Loucy (cell line): ENCODE data around the gene ESRRA.

Source experiments
- H2AFZ ChIP-seq: fragments of 200-600 bp; sonication (generic); 2 replicates; pipeline ENCODE4 v1.6.0; 2016; ENCODE audit warnings: antibody characterized with exemption, mild to moderate bottlenecking, low read length, moderate library complexity
- H3F3A ChIP-seq: fragments of 200-600 bp; 2 replicates; pipeline ENCODE4 v1.6.0; 2016; ENCODE audit warnings: antibody characterized with exemption, low read depth, mild to moderate bottlenecking
- H3K27me3 ChIP-seq: fragments of 200-600 bp; sonication (generic); 2 replicates; pipeline ENCODE4 v1.6.1; 2014; ENCODE audit warnings: low read length, mild to moderate bottlenecking; ENCODE audit not compliant: insufficient read depth, poor library complexity, severe bottlenecking
- H3K36me3 ChIP-seq: fragments of 200-600 bp; sonication (generic); 2 replicates; pipeline ENCODE4 v1.6.1; 2016; ENCODE audit warnings: low read length; ENCODE audit not compliant: insufficient read depth
- H3K4me1 ChIP-seq: fragments of 200-600 bp; sonication (generic); 2 replicates; pipeline ENCODE4 v1.5.1; 2014; ENCODE audit warnings: low read length, mild to moderate bottlenecking; ENCODE audit not compliant: insufficient read depth, poor library complexity, severe bottlenecking
- H3K4me2 ChIP-seq: fragments of 200-600 bp; sonication (generic); 2 replicates; pipeline ENCODE4 v1.6.0; 2014; ENCODE audit warnings: antibody characterized with exemption, low read length, low read depth, mild to moderate bottlenecking; ENCODE audit not compliant: poor library complexity, severe bottlenecking
- H3K4me3 ChIP-seq: fragments of 200-600 bp; sonication (generic); 2 replicates; pipeline ENCODE4 v1.5.1; 2014; ENCODE audit warnings: low read length, mild to moderate bottlenecking, mixed read lengths; ENCODE audit not compliant: poor library complexity, severe bottlenecking
- H3K79me2 ChIP-seq: fragments of 200-600 bp; sonication (generic); 2 replicates; pipeline ENCODE4 v1.6.1; 2014; ENCODE audit warnings: low read length; ENCODE audit not compliant: insufficient read depth
- H3K9ac ChIP-seq: fragments of 200-600 bp; sonication (generic); 2 replicates; pipeline ENCODE4 v1.6.0; 2014; ENCODE audit warnings: mild to moderate bottlenecking, low read depth, low read length, moderate library complexity; ENCODE audit not compliant: poor library complexity, severe bottlenecking
- H3K9me2 ChIP-seq: fragments of 200-600 bp; sonication (generic); replicated peaks from 2 replicates; pipeline ENCODE4 v1.6.1; 2016; ENCODE audit warnings: low read depth, low read length, mixed read lengths
- H3K9me3 ChIP-seq: fragments of 200-600 bp; sonication (generic); 2 replicates; pipeline ENCODE4 v1.6.1; 2014; ENCODE audit warnings: mild to moderate bottlenecking, antibody characterized with exemption, low read length, low read depth; ENCODE audit not compliant: insufficient read depth
- H4K20me1 ChIP-seq: fragments of 200-600 bp; sonication (generic); 2 replicates; pipeline ENCODE4 v1.6.0; 2014; ENCODE audit warnings: antibody characterized with exemption, low read length, mild to moderate bottlenecking; ENCODE audit not compliant: insufficient read depth, poor library complexity, severe bottlenecking
- EZH2phosphoT487 ChIP-seq: fragments of 200-600 bp; IDR thresholded peaks from 2 replicates; pipeline ENCODE4 v1.6.1; 2018; ENCODE audit warnings: antibody characterized with exemption, mild to moderate bottlenecking, moderate library complexity, borderline replicate concordance
- TF ChIP-seq, protein P1 (sequence below): fragments of 200-600 bp; sonication (generic); conservative IDR thresholded peaks from 2 replicates; pipeline ENCODE4 v1.5.1; 2014; ENCODE audit warnings: mild to moderate bottlenecking, antibody characterized with exemption, low read length

The ESRRA gene

GRCh38 chr11:64281957-64282770 is 23.2 kb upstream of the ESRRA start:
- Histone ChIP-seq H4K20me1 (no peaks in the 10 kb centered on the region), H3K4me2 (no peak overlapping the region), H3K79me2 (peaks cover 10% of the 10 kb centered on the region; the same call in 1 of the 2 replicates), H3K27me3 (no peaks in the 10 kb centered on the region), H3K36me3 (no peaks in the 10 kb centered on the region), H3K9me3 (no peaks in the 10 kb centered on the region), H2AFZ (no peak overlapping the region), H3K9ac (no peak overlapping the region), H3K4me3 (no peak overlapping the region), H3K4me1 (peaks cover 8% of the 10 kb centered on the region), H3F3A (no peaks in the 10 kb centered on the region), H3K9me2 (no peaks in the 10 kb centered on the region)
- TF ChIP-seq, protein P1, sequence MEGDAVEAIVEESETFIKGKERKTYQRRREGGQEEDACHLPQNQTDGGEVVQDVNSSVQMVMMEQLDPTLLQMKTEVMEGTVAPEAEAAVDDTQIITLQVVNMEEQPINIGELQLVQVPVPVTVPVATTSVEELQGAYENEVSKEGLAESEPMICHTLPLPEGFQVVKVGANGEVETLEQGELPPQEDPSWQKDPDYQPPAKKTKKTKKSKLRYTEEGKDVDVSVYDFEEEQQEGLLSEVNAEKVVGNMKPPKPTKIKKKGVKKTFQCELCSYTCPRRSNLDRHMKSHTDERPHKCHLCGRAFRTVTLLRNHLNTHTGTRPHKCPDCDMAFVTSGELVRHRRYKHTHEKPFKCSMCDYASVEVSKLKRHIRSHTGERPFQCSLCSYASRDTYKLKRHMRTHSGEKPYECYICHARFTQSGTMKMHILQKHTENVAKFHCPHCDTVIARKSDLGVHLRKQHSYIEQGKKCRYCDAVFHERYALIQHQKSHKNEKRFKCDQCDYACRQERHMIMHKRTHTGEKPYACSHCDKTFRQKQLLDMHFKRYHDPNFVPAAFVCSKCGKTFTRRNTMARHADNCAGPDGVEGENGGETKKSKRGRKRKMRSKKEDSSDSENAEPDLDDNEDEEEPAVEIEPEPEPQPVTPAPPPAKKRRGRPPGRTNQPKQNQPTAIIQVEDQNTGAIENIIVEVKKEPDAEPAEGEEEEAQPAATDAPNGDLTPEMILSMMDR: no peak
- no peak for TF ChIP-seq EZH2phosphoT487

- peak overlapping the region; percentile 96 for H3K4me2 ChIP-seq
- H3K4me1 ChIP-seq: peaks cover 8% of the 10 kb centered on the region
- no peak overlapping the region for H3K4me3 ChIP-seq
- peaks cover 10% of the 10 kb centered on the region; the same call in 1 of the 2 replicates for H3K79me2 ChIP-seq
- no peak for TF ChIP-seq EZH2phosphoT487
- TF ChIP-seq, protein P1: no peak
- H3K9me3 ChIP-seq: no peaks in the 10 kb centered on the region
- no peaks in the 10 kb centered on the region for H4K20me1 ChIP-seq
- H3K9me2 ChIP-seq: no peaks in the 10 kb centered on the region
- H3K27me3 ChIP-seq: no peaks in the 10 kb centered on the region
- H3K36me3 ChIP-seq: no peaks in the 10 kb centered on the region
- H3F3A ChIP-seq: no peaks in the 10 kb centered on the region
- H2AFZ ChIP-seq: no peak overlapping the region
- no peak overlapping the region for H3K9ac ChIP-seq
Observed at GRCh38 chr11:64283092-64283491, 22.2 kb upstream of the ESRRA start.

- Histone ChIP-seq H3F3A (no peaks in the 10 kb centered on the region), H3K9ac (peak within 1 kb of the TSS; percentile 87)
Observed at GRCh38 chr11:64284048-64284961, 21.0 kb upstream of the ESRRA start, which contains the start of gene BAD. Gene BAD (minus strand): TSS chr11:64284665. CDS start chr11:64284368, 297 bp downstream.

More at GRCh38 chr11:64284048-64284961, 21.0 kb upstream of the ESRRA start, which contains the start of gene BAD:
- Histone ChIP-seq H3K9me3 (no peaks in the 10 kb centered on the region), H4K20me1 (no peaks in the 10 kb centered on the region), H3K4me3 (peak within 1 kb of the TSS; percentile 99), H3K9me2 (no peaks in the 10 kb centered on the region), H3K27me3 (no peaks in the 10 kb centered on the region), H3K4me1 (peaks cover 8% of the 10 kb centered on the region), H3K36me3 (no peaks in the 10 kb centered on the region), H3K79me2 (peaks cover 10% of the 10 kb centered on the region; the same call in 1 of the 2 replicates), H2AFZ (peak within 1 kb of the TSS; percentile 95), H3K4me2 (peak within 1 kb of the TSS; percentile 96)
- no peak for TF ChIP-seq EZH2phosphoT487
- TF ChIP-seq, protein P1: no peak
